Glutamatergic neuron (in vitro differentiated cells): Measurements from ENCODE around the gene GRID1. TPM values are rescaled to one million over a fixed set of nuclear protein-coding genes. Genes with fewer than 3 reads are reported as not detected.

ENCODE experiments used
- DNase-seq: peaks from one replicate; pipeline ENCODE4 v3.0.0; 2022
- H3K27ac Mint-ChIP-seq: one replicate; pipeline ENCODE4 v1.8.0; 2020; ENCODE audit warnings: mild to moderate bottlenecking, mixed read lengths, inconsistent platforms; ENCODE audit not compliant: unreplicated experiment
- H3K27me3 Mint-ChIP-seq: one replicate; pipeline ENCODE4 v1.8.0; 2020; ENCODE audit warnings: mild to moderate bottlenecking, moderate library complexity, mixed read lengths, inconsistent platforms; ENCODE audit not compliant: unreplicated experiment
- H3K36me3 Mint-ChIP-seq: one replicate; pipeline ENCODE4 v1.8.0; 2020; ENCODE audit warnings: mild to moderate bottlenecking, mixed read lengths, inconsistent platforms; ENCODE audit not compliant: unreplicated experiment
- H3K4me1 Mint-ChIP-seq: one replicate; pipeline ENCODE4 v1.8.0; 2020; ENCODE audit warnings: mild to moderate bottlenecking, low read depth, mixed read lengths, inconsistent platforms; ENCODE audit not compliant: unreplicated experiment
- H3K4me3 Mint-ChIP-seq: one replicate; pipeline ENCODE4 v1.8.0; 2020; ENCODE audit warnings: mild to moderate bottlenecking, mixed read lengths, inconsistent platforms; ENCODE audit not compliant: unreplicated experiment
- H3K9me3 Mint-ChIP-seq: one replicate; pipeline ENCODE4 v1.8.0; 2020; ENCODE audit warnings: mild to moderate bottlenecking, moderate library complexity, mixed read lengths, inconsistent platforms; ENCODE audit not compliant: unreplicated experiment
- CTCF ChIP-seq: fragments of 200-600 bp; sonication (generic); IDR thresholded peaks from one replicate; pipeline ENCODE4 v1.5.0; 2021; ENCODE audit not compliant: partially characterized antibody, unreplicated experiment
- total RNA-seq: library from RNA; stranded (reverse); fragmentation: NEBNext Ultra II Directional; extraction: Animal tissue kit (Norgen Biotek cat#: 25700); gene quantifications from one replicate; pipeline ENCODE4 v1.2.1, GENCODE V29; 2021; ENCODE audit not compliant: unreplicated experiment

Gene GRID1
- total RNA-seq, 1 donor from 2014 or later, result 8.0 TPM

GRCh38 chr10:85916286-85916685 lies 450.3 kb downstream of the GRID1 start:
- Mint-ChIP-seq H3K27me3 (peaks cover 3% of the 10 kb centered on the region), H3K4me1 (peaks cover 9% of the 10 kb centered on the region), H3K9me3 (no peaks in the 10 kb centered on the region), H3K4me3 (no peak overlapping the region), H3K27ac (no peak overlapping the region), H3K36me3 (no peaks in the 10 kb centered on the region)
- no peak for DNase-seq
- no peak for TF ChIP-seq CTCF

DNA sequence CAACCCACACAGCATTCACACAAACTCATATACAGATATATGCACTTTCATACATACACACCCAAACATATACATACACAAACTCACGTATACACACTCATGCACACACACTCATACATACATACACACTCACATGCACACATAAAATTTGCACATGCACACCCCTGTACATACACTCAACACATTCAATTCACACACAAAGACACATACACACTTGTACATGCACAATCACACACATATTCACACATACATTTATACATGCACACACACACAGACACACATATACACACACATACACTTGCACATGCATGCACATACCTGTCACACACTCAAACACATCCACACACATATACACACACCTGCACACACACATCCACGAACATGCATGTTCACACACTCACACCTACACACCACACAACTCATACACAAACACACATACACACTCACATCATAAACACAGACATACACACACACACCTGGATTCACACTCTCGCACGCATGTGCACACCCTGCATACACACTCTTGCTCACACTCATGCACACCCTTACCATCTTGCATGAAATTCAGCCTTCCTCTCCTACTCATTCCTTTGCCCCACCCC lies 451.2 kb downstream of the GRID1 start:
- H3K9me3 Mint-ChIP-seq, result no peaks in the 10 kb centered on the region
- peaks cover 7% of the 10 kb centered on the region for H3K27me3 Mint-ChIP-seq
- no peak overlapping the region for H3K4me3 Mint-ChIP-seq
- no peaks in the 10 kb centered on the region for H3K36me3 Mint-ChIP-seq
- H3K27ac Mint-ChIP-seq, result no peak overlapping the region
- no peak for TF ChIP-seq CTCF
- H3K4me1 Mint-ChIP-seq, result peaks cover 11% of the 10 kb centered on the region
- DNase-seq, result no peak

- Mint-ChIP-seq H3K4me1 (peaks cover 11% of the 10 kb centered on the region), H3K27ac (no peak overlapping the region)
- no peak for TF ChIP-seq CTCF
These were observed 451.9 kb downstream of the GRID1 start for GRCh38 chr10:85914720-85915119.

GRCh38 chr10:85908462-85908861 lies 458.1 kb downstream of the GRID1 start:
- no peak for DNase-seq
- Mint-ChIP-seq H3K27me3 (peaks cover 5% of the 10 kb centered on the region), H3K36me3 (no peaks in the 10 kb centered on the region), H3K4me1 (peaks cover 4% of the 10 kb centered on the region), H3K9me3 (no peaks in the 10 kb centered on the region), H3K4me3 (no peak overlapping the region), H3K27ac (no peak overlapping the region)
- no peak for TF ChIP-seq CTCF

More at GRCh38 chr10:85914720-85915119, 451.9 kb downstream of the GRID1 start:
- no peak for DNase-seq
- Mint-ChIP-seq H3K36me3 (no peaks in the 10 kb centered on the region), H3K9me3 (no peaks in the 10 kb centered on the region), H3K4me3 (no peak overlapping the region), H3K27me3 (peaks cover 7% of the 10 kb centered on the region)

DNA sequence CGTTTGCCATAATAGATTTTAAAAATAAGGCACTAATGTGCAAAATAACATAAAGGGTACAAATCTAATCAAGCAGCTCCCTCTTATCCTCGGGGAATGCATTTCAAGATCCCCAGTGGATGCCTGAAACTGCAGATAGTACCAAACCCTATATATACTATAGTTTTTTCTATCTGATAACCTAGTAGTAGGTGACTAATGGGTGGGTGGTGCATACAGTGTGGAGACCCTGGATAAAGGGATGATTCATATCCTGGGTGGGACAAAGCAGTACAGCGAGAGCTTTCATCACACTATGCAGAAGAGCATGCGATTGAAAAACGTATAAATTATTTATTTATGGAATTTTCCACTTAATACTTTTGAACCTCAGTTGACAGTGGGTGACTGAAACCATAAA lies 464.5 kb downstream of the GRID1 start:
- H3K4me1 Mint-ChIP-seq, result no peaks in the 10 kb centered on the region
- TF ChIP-seq CTCF, result no peak
- H3K27ac Mint-ChIP-seq, result no peak overlapping the region
- no peak for DNase-seq
- no peak overlapping the region for H3K4me3 Mint-ChIP-seq
- no peaks in the 10 kb centered on the region for H3K9me3 Mint-ChIP-seq
- H3K36me3 Mint-ChIP-seq, result no peaks in the 10 kb centered on the region
- H3K27me3 Mint-ChIP-seq, result no peaks in the 10 kb centered on the region
